ENCODE measurements around the gene WASF2.
A peak's percentile ranks its signal among the peaks of the same experiment; 100 is the strongest.
"Not testable (repeated sequence)": the region's sequence is repeated elsewhere in the genome, so short reads cannot be mapped to it uniquely, and the experiment has no call there.

The WASF2 gene

DNA sequence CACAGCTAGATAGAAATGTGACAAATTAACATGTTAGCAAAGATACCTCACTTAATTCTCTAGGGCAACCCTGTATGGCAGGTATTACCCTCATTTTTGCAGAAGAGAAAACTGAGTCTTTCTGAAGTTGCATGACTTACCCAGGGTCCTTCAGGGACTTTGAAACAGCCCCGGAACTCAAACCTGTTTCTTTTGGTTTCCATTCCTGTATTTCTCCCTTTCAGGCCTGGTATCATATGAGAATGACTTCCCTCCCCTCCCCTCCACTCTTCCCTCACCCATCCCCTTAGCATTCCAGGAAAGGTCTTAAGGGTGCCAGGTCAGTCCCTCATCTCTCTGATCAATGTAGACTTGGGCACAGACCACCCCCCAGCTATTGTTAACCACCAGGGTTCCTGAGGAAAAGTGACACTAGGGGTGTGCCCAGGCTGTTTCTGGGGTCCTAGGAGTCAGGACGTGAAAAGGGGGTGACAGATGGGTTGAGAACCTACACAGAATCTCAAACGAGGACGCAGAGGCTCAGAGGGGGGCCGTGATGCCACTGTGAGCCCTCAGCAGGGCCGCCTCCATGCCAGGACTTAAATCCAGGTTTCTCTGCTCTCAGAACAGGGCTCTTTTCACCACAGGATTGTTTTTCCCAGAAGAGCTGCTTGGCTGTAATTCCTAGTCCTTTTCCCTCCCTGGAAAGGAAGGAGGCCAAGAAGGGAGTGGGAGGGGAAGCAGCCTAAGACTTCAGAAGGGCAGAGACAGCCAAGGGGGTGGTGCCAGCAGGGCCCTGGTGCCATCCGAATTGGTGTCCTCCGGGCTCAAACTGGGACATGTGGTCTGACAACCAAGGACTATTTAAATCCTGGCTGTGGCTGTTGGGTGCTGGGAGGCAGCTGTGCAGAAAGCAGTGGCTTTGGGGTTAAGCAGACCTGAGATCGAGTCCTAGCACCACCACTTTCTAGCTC, 2.1 kb upstream of the WASF2 start:
- DNase-seq (ENCODE audit: low spot score): no peak

DNA sequence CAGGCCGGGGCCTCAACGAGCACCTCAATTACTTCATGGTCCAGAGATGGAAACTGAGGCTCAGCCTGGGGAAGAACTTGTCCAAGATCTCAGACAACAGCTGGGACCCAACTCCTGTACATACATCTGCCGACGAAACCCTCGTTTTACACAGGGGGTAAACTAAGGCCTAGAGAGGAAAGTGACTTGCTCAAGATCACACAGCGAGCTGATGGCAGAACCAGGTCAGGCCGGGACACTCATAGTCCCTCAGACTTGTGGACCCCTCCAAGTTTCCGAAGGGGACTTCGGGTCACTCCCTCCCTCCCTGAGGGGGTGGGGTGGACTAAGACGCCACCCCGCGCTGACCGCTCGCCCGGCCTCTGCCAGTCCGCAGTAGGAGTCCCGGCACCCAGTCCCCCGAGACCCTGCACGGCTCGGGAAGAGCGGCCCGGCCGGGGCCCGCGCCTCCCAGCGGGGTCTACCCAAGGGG, 430 bp downstream of the WASF2 start:
- DNase-seq (ENCODE audit: low spot score): peak; percentile 30

DNA sequence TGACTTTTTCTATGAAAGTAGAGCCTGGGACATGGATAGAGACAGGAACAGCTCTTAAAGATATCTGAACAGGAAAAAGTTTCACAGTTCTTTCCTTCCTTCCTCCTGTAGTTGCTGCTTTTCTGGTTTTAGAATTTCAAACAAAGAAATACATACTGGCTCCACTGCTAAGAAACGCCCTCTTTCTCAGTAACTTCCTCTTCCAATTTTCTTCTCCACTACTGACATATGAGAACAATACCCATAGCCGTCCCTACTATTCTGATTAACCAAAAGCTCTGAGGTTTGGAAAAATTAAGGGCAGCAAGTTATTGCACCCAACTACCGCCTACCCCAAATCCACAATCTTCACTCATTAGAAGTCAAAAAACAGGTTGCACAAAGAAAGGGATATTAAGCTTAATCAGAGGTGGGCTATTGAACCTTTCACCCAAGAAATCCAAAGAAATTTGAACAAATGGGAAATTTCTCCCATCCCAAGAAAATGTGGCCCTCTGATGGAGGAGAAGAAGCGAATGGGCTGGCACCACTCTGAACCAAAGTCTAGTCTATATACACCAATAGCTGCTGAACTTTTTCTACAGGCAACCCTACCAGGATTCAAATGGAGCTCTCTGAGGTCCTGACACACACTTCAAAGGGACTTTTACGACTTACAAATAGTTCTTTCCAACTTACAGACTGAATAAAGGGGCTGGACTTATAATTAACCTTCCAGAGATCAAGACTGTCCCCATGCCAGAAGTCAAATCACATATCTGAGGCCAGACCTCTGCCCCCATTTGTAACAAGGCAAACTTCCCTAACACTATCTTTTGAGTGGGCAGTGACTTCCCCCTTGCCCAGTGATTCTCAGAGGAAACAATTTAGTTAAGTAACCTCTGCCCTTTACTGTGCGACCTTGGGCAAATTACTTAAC, 1.7 kb downstream of the WASF2 start:
- DNase-seq (ENCODE audit: low spot score): peak; percentile 59

DNA sequence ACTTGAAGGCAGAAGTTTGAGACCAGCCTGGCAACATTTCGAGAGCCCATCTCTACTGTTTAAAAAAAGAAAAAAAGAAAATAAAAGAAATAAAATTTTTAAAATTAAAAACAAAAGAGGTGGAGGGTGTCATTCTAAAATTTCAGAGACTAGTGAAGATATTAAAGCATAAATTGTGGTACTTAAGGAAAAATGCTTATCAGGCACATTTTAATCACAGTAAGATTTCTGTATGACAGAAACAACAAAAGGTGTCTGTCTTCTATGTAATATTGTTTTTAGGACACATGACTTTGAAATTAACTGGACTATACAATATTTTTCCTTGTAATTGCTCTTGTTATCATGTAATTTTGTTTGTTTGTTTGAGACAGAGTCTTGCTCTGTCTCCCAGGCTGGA, 4.6 kb downstream of the WASF2 start:
- DNase-seq (ENCODE audit: low spot score): no peak

DNA sequence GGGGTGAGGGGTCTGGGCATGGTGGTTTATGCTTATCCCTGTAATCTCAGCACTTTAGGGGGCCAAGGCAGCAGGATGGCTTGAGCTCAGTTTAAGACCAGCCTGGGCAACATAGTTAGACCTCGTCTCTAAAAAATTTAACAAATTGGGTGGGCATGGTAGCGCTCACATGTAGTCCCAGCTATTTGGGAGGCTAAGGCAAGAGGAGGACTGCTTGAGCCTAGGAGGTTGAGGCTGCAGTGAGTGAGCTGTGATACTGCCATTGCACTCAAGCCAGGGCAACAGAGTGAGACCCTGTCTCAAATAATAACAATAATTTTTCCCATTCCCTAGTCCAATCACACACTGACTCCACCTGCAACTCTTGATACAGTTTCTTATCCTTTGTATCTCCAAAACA, 6.3 kb downstream of the WASF2 start:
- DNase-seq (ENCODE audit: low spot score): no peak

DNA sequence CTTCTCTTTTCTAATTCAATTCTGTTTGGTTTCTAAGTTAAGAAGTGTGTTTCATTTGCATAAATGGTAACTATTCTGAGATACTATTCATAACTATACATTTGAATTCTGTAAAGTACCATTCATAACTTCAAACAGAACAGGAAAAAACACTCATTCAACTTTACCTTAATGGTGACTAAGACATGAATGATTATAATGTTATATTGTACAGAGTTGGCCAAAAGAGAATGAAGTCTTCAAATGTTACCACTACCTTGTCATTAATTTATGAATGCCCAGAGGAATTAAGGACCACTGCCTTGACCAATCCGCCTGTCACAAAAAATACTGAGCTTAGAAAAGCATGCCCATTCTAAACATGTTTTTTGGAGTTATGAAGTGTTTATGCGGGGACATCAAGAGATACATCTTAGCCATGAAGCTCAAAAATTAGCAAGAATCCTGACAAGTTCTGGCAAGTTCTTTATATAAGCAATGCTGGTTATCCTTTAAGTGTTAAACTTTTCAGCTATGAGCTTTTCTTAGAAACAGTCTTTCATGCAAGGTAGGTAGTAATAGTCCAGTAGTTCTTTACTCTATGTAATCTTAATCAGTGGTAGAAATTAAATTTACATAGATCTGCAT, 7.9 kb downstream of the WASF2 start:
- no peak for DNase-seq (ENCODE audit: low spot score)

DNA sequence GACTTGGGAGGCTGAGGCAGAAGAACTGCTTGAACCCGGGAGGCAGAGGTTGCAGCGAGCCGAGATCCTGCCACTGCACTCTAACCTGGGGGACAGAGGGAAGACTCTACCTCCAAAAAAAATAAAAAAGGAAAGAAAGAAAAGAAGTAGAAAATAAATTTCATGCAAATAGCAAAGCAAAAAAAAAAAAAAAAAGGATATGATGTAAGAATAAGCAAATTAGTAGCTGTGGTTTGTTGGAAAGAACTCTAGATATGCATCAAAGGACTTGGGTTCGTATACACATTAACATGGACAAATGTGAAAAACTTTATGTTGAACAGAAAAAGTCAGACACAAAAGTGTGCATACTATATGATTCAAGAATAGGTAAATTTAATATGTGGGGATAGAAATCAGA, 11.9 kb downstream of the WASF2 start:
- no peak for DNase-seq (ENCODE audit: low spot score)

DNA sequence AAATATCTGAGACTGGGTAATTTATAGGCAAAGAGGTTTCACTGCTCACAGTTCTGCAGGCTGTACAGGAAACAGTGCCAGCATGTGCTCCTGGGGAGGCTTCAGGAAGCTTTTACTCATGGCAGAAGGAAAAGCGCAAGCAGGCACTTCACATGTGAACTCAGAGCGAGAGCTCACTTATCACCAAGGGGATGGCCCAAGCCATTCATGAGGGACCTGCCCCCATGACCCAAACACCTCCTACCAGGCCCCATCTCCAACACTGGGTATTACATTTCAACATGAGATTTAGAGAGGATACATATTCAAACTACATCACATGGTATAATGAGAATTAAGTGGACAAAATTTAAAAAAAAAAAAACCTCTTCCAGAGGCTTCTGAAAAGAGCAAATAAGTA, 13.7 kb downstream of the WASF2 start:
- no peak for DNase-seq (ENCODE audit: low spot score)

DNA sequence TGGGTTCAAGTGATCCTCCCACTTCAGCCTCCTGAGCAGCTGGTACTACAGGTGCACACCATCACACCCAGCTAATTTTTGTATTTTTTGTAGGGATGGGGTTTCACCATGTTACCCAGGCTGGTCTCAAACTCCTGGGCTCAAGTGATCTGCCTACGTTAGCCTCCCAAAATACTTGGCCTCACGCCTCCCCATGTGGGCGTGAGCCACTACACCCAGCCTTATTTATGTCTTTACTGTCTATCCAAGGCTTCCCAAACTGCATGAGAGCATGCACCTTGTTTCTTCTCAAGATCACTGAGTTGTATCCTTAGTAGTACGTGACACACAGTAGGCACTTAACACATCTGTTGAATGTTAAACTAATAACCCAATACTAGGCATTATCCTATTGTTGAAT, 14.2 kb downstream of the WASF2 start:
- DNase-seq (ENCODE audit: low spot score): no peak

DNA sequence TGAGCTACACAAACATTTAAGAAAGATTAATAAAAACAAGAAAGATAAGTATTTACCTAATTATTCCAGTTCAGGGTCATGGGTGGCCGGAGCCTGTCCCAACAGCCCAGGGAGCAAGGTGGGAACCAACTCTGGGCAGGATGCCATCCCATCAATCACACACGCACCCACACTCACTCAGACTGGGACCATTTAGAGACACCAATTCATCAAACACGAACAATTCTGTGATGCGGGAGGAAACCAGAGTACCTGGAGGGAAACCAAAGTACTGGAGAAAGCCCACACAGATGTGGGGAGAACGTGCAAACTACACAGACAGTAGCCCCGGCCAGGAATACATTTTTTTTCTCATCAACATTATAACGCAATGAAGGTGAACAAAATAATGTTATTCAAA, 16.2 kb downstream of the WASF2 start:
- DNase-seq (ENCODE audit: low spot score): no peak

DNA sequence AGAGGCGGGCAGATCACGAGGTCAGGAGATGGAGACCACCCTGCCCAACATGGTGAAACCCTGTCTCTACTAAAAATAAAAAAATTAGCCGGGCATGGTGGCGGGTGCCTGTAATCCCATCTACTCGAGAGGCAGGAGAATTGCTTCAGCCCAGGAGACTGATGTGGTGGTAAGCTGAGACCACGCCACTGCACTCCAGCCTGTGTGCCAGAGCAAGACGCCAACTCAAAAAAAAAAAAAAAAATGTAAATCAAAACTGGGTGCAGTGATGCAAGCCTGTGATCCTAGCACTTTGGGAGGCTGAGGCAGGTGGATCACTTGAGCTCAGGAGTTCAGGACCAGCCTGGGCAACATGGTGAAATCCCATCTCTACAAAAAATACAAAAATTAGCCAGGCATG, 17.9 kb downstream of the WASF2 start:
- not testable (repeated sequence) for DNase-seq (ENCODE audit: low spot score)

DNA sequence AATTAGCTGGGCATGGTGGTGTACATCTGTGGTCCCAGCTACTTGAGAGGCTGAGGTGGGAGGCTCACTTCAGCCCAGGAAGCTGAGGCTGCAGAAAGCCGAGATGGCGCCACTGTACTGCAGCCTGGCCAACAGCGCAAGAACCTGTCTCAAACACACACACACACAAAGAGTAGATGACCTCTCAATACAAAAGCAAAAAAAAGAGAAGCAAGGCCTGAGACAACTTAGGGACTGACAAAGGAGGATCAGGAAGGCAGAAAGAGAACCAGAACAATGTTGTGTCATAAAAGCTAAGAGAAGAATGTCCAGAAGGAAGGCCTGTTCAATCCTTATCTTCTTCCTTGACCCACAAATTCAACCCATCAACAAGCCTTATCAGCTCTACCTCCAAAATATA, 18.5 kb downstream of the WASF2 start:
- DNase-seq (ENCODE audit: low spot score): no peak

DNA sequence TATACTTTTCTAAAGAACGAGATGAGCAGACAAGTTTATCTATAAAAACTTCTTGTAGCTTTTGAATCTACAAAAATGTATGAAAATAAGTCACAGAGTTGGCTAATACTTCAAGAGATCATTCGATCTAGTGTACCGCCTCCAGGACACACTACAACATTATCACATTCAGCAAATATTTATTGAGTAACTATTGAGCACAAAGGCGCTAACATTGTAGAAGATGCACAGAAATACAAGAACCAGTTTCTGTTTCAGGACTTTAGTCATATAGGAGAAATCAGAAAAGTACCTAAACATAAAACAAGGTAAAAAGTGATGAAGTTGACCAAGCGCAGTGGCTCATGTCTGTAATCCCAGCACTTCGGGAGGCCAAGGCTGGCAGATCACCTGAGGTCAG, 20.6 kb downstream of the WASF2 start:
- DNase-seq (ENCODE audit: low spot score): no peak

DNA sequence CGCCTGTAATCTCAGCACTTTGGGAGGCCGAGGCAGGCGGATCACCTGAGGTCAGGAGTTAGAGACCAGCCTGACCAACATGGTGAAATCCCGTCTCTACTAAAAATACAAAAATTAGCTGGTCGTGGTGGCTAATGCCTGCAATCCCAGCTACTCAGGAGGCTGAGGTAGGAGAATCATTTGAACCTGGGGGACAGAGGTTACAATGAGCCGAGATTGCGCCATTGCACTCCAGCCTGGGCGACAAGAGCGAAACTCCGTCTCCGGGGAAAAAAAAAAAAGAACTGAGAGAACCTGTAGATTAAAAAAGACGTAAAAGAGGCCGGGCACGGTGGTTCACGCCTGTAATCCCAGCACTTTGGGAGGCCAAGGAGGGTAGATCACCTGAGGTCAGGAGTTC, 21.6 kb downstream of the WASF2 start:
- not testable (repeated sequence) for DNase-seq (ENCODE audit: low spot score)

DNA sequence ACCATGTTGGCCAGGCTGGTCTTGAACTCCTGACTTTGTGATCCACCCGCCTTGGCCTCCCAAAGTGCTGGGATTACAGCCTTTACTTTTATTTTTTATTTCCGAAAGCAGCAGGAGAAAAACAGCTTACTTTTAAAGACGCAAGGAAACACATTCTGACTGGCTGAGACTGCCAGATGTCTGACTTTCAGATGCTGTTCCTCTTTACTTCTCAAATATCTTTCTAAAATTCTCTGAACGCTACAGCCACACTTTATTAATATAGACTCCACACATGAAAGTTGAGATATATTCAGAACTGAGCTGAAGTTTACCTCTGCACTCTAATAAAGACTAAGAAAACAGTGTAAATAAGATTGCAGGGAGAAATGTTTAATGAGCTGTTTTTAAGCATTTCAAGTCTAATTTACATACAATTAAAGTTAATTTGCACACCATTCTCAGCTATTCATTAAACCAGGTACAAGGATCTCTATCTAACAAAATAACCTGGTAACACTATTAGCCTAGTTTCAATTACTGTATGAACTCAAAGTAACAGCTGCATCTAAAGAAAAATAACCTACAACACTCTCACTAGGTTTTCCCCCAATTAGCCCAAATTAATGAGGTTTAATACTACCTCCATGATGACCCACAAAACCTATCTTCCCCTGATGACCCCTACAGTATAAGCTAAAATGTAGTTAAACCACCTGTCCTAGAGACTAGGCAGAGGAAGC, 24.9 kb downstream of the WASF2 start:
- DNase-seq (ENCODE audit: low spot score): no peak

DNA sequence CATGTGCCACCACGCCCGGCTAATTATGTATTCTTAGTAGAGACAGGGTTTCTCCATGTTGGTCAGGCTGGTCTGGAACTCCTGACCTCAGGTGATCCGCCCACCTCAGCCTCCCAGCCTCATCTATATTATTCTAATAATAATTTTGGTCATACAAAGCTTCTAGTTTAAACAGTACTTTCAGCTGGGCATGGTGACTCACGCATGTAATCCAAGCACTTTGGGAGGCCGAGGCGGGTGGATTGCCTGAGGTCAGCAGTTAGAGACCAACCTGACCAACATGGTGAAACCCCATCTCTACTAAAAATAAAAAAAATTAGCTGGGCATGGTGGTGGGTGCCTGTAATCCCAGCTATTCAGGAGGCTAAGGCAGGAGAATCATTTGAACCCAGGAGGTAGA, 26.1 kb downstream of the WASF2 start:
- DNase-seq (ENCODE audit: low spot score): not testable (repeated sequence)

DNA sequence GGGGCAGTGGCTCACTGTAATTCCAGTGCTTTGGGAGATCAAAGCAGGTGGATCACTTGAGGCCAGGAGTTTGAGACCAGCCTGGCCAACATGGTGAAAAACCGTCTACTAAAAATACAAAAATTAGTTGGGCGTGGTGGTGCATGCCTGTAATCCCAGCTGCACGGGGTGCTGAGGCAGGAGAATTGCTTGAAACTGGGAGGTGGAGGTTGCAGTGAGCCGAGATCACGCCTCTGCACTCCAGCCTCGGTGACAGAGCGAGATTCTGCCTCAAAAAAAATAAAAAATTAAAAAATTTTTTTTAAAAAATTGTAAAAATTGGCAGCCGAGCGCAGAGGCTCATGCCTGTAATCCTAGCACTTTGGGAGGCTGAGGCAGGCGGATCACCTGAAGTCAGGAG, 31.4 kb downstream of the WASF2 start:
- not testable (repeated sequence) for DNase-seq (ENCODE audit: low spot score)

DNA sequence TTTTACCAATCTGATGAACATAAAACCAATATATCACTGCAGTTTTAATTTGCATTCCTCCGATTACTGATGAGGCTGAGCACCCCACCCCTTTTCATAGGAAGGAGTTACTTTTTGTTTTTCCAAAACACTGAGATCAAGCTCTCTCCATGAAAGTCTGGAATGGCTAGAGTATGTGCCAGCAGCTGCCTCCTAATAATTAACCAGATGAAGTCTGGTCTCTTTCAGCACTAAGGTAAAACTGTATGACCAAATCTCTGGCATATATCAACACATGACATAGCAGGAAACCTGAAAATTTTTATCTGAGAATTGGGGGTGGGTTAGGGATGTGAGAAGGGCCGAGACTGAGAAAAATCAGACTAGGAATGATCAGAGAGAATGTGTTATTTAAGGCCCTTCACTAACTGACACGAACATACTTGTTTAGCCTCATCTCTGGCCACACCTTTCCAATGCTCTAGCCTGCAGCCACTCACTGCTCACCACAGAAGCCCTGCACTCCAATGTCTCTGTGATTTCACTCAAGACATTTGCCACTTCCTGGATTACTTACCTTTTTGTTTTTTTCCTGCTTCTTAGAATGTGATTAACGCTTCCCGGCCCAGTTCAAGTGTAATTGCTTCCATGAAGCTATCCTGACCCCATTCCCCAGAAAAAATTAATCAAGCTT, 34.7 kb downstream of the WASF2 start:
- DNase-seq (ENCODE audit: low spot score): no peak

DNA sequence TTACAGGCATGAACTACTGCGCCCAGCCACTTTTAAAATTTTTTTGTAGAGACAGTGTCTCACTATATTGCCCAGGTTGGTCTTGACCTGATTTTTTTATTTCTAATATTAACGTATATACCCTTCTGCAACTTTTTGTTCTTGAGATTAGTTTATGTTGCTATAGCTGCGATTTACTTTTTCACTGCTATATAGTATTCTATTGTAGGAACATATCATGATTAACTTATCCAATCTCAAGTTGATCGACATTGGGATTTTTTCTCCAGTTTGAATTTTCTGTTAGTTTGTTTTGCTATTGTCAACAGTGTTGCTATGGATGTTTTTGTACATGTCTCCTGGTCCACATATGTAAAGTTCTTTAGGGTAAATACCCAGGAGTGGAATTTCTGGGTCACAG, 35.4 kb downstream of the WASF2 start:
- no peak for DNase-seq (ENCODE audit: low spot score)

DNA sequence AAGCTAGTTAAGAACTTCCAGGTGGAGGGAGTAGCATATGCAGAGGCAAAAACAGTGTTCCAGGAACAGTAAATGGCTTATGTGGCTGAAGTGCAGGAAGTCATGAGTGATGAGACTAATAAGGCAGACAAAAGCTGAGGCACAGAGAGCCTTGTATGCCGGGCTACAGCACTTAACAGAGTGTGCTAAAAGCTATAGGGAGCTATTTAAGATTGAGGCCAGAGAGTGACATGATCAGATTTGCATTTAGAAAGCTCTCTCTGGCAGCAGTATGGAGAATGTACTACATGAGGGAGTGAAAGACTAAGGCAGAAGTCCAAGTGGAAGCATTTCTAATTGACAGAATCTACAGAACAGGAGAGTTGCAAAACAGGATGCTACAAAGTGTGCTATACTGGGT, 38.6 kb downstream of the WASF2 start:
- peak; percentile 52 for DNase-seq (ENCODE audit: low spot score)

DNA sequence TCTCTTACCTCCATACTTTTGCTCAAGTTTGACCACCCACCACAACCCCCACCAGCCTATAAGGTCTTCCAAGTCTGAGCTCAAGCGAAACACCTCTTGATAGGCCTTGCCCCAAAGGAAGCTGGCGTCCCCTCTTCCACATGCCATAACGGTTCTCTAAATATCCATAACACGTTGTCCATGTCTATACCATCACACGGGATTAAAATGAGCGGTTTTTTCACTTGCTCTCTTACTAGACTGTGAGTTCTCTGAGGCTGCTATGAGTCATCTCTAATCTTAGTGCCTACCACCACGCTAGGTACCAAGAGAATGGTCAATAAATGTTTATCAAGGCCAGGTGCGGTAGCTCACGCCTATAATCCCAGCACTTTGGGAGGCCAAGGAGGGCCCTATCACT, 41.0 kb downstream of the WASF2 start:
- DNase-seq (ENCODE audit: low spot score): no peak

All from kidney capillary endothelial cell (primary cell).